Activated CD8-positive, alpha-beta memory T cell treated with anti-CD3 and anti-CD28 coated beads, Interleukin-2, amount 10 ng/mL, durations not matched to agents 7 days and 5 days (primary cell): Measurements from ENCODE around the gene SGCA. TPM values are rescaled to one million over a fixed set of nuclear protein-coding genes. Genes with fewer than 3 reads are reported as not detected.

Experiments used
- ATAC-seq: fragments of 150-1000 bp; cut with Tn5 transposase; one replicate; pipeline ENCODE4 v1.10.0; 2021; ENCODE audit warnings: moderate library complexity
- CTCF ChIA-PET: fragments of 350-600 bp; sonication (Branson Sonifier 250); formaldehyde crosslinking; loops from one replicate; lab custom pipeline; 2021; ENCODE audit warnings: antibody characterized with exemption; lab: Charles Lee
- DNase-seq: peaks from one replicate; pipeline ENCODE4 v3.0.0-alpha.2; 2020
- H3K27ac Mint-ChIP-seq: one replicate; pipeline ENCODE4 v1.8.0; 2021; ENCODE audit warnings: mild to moderate bottlenecking, mixed read lengths
- H3K27me3 Mint-ChIP-seq: one replicate; pipeline ENCODE4 v1.8.0; 2021; ENCODE audit warnings: mixed read lengths
- H3K36me3 Mint-ChIP-seq: one replicate; pipeline ENCODE4 v1.8.0; 2021; ENCODE audit warnings: mild to moderate bottlenecking, mixed read lengths
- H3K4me1 Mint-ChIP-seq: one replicate; pipeline ENCODE4 v1.8.0; 2021; ENCODE audit warnings: mixed read lengths
- H3K4me3 Mint-ChIP-seq: one replicate; pipeline ENCODE4 v1.8.0; 2021; ENCODE audit warnings: mild to moderate bottlenecking, moderate library complexity, mixed read lengths
- H3K9me3 Mint-ChIP-seq: one replicate; pipeline ENCODE4 v1.8.0; 2022; ENCODE audit warnings: low read depth, mixed read lengths
- total RNA-seq, 2 experiments: library from RNA; stranded (reverse); gene quantifications; one replicate each; pipeline ENCODE4 v1.2.3, GENCODE V29; 2021

Gene SGCA
- total RNA-seq, 2 experiments from 2014 or later, result 0.23 TPM; not detected in 1

DNA sequence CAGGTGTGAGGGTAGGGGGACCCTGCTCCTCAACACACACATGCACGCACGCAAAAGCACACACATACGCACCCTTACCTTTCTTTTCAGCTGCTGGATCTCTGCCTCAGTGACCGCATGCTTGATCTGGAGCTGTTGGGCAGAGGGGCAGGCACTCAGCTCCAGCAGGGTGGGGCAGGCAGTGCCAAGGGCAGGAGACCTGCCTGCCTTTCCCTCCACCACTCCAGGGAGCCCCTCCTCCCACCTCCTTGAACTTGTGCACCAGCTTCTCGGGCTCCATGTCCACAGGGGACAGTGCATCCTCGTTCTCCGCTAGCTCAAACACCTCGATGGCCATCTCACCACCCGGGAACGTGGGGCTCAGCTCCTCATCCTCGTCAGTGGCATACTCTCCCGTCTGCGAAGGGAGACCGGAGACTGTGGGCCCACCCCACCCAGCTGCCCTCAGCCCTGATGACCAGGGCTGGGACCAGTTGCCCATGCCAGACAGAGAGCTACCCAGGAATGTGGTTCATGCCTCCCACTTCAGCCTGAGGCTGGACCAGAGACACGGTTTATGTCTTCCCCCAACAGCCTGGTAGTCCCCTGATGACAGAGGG, 26.5 kb upstream of the SGCA start:
- Mint-ChIP-seq H3K27ac (no peak overlapping the region), H3K4me1 (peaks cover 44% of the 10 kb centered on the region), H3K36me3 (peaks cover 67% of the 10 kb centered on the region), H3K9me3 (no peaks in the 10 kb centered on the region), H3K27me3 (no peaks in the 10 kb centered on the region), H3K4me3 (no peak overlapping the region)
- CTCF ChIA-PET, result interaction anchor here (0.6 to 5.5 kb wide), 18 partner anchors 9 to 309 kb away, joined by 3 to 66 read pairs (median 6); partner anchors contain the start of genes PPP1R9B and SAMD14
- ATAC-seq (no peak), DNase-seq (no peak)

- H3K4me1 Mint-ChIP-seq, result peaks cover 49% of the 10 kb centered on the region
- H3K4me3 Mint-ChIP-seq, result peak overlapping the region; percentile 12
- peak overlapping the region; percentile 79 for H3K27ac Mint-ChIP-seq
- H3K36me3 Mint-ChIP-seq, result peaks cover 72% of the 10 kb centered on the region
- no peaks in the 10 kb centered on the region for H3K27me3 Mint-ChIP-seq
- H3K9me3 Mint-ChIP-seq, result no peaks in the 10 kb centered on the region
- peak; percentile 88 for DNase-seq
- ATAC-seq, result peak; percentile 88
- CTCF ChIA-PET, result interaction anchor here (0.9 to 5.5 kb wide), 18 partner anchors 9 to 257 kb away, joined by 3 to 66 read pairs (median 6); partner anchors contain the start of genes LRRC59, PPP1R9B, SAMD14 and TMEM92
These were observed 25.6 kb upstream of the SGCA start for GRCh38 chr17:50139950-50140885.

DNA sequence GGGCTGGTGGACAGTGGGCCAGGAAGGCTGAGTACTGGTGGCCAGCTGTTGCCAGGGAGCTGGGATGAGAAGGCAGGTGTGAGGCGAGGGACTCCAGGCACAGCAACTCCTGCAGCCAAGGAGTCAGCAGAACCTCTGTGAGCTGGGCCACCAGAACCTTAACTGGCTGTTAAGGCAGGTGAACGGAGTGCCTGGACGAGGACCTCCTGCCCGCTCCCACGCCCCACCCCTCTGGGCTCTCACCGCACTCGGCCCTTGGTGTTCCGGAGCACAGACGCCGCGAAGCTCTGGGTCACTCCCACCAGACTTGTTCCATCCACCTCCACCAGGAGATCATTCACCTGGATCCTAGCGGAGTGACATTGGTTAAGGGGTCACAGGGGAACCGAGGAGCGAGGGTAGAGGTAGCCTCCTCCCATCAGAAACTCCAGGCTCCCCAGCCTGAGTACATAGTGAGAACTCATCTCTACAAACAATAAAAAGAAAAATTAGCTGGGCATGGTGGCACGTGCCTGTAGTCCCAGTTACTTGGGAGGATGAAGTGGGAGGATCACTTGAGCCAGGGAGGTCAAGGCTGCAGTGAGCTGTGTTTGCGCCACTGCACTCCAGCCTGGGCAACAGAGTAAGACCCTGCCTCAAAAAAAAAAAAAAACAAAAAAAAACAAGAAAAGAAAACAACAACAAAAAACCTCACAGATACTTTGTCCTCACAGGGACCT, 24.6 kb upstream of the SGCA start:
- H3K9me3 Mint-ChIP-seq, result no peaks in the 10 kb centered on the region
- ATAC-seq (no peak), DNase-seq (no peak)
- peaks cover 57% of the 10 kb centered on the region for H3K4me1 Mint-ChIP-seq
- CTCF ChIA-PET, result interaction anchor here (1.1 to 5.5 kb wide), 15 partner anchors 9 to 256 kb away, joined by 3 to 66 read pairs (median 5); partner anchors contain the start of genes LRRC59, PDK2, PPP1R9B and SAMD14
- peaks cover 74% of the 10 kb centered on the region for H3K36me3 Mint-ChIP-seq
- peak overlapping the region; percentile 30 for H3K4me3 Mint-ChIP-seq
- H3K27ac Mint-ChIP-seq, result peak overlapping the region; percentile 85
- no peaks in the 10 kb centered on the region for H3K27me3 Mint-ChIP-seq

DNA sequence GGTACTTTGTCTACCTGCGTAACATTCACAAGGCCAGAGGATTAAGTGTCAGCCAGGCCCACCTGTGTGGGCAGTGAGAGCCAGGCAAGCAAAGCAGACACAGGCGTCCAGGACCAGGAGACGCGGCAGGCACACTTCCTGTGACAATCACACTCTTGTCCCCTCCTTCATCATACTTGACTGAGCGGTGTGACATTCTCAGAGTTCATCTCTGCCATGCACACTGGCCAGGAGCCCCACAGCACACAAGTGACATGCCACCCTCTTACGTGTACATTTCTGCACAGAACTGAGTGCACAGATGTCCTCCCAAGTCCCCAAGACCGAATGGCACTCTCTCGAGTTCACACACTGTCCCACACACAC, 24.1 kb upstream of the SGCA start:
- H3K4me1 Mint-ChIP-seq, result peaks cover 62% of the 10 kb centered on the region
- DNase-seq, result no peak
- ATAC-seq, result no peak
- H3K36me3 Mint-ChIP-seq, result peaks cover 69% of the 10 kb centered on the region
- peak overlapping the region; percentile 30 for H3K4me3 Mint-ChIP-seq
- no peaks in the 10 kb centered on the region for H3K27me3 Mint-ChIP-seq
- no peaks in the 10 kb centered on the region for H3K9me3 Mint-ChIP-seq
- peak overlapping the region; percentile 85 for H3K27ac Mint-ChIP-seq
- CTCF ChIA-PET, result interaction anchor here (1.1 to 5.5 kb wide), 8 partner anchors 8 to 133 kb away, joined by 3 to 66 read pairs (median 20); partner anchors contain the start of genes PDK2, PPP1R9B, SAMD14 and TMEM92

DNA sequence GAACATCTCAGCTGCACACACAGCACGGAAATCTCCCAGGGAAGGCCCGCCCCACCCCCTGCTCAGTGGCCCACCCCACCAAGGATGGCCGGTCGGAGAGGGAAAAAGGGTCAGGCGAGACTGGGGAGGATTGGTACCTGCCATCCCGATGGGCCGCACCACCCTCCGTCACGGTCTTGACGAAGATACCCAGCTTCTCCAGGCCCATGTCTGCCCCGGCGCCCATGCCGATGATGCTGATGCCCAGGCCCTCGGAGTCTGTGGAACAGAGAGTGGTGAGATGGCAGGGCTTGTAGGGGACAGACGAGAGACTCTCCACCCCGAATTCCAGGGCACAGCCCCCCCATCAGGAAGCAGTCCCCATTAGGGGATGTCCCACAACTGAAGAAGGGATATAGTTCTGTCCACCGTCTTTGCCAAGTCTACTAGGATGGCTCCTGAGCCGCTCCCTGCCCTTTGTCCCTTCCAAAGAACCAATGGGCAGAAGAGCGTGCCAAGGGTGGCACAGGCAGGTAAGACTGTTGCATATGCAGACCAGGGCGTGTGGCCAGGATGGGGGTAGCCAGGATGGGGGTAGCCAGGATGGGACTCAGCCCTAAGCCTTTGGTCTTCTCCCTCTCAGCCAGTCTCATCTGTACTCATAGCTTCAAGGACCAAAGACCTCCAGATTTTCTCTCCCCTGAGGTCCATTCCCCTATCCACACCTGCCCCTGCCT, 22.2 kb upstream of the SGCA start:
- CTCF ChIA-PET, result interaction anchor here (5.5 kb wide), 1 partner anchor 18 kb away, joined by 66 read pairs; no protein-coding TSS in a partner anchor
- Mint-ChIP-seq H3K4me3 (no peak overlapping the region), H3K27ac (peak overlapping the region; percentile 47)

GRCh38 chr17:50144355-50144754, 21.4 kb upstream of the SGCA start:
- H3K27me3 Mint-ChIP-seq, result no peaks in the 10 kb centered on the region
- H3K27ac Mint-ChIP-seq, result peak overlapping the region; percentile 47
- DNase-seq (no peak), ATAC-seq (no peak)
- CTCF ChIA-PET, result interaction anchor here (0.8 to 2.4 kb wide), 4 partner anchors 10 to 56 kb away, joined by 3 to 5 read pairs (median 4); partner anchors contain the start of gene SAMD14
- H3K4me3 Mint-ChIP-seq, result no peak overlapping the region
- H3K9me3 Mint-ChIP-seq, result no peaks in the 10 kb centered on the region
- peaks cover 69% of the 10 kb centered on the region for H3K4me1 Mint-ChIP-seq
- peaks cover 57% of the 10 kb centered on the region for H3K36me3 Mint-ChIP-seq

More for the DNA sequence above, 22.2 kb upstream of the SGCA start:
- Mint-ChIP-seq H3K36me3 (peaks cover 61% of the 10 kb centered on the region), H3K9me3 (no peaks in the 10 kb centered on the region), H3K4me1 (peaks cover 70% of the 10 kb centered on the region), H3K27me3 (no peaks in the 10 kb centered on the region)
- ATAC-seq (no peak), DNase-seq (no peak)

- Mint-ChIP-seq H3K4me1 (peaks cover 65% of the 10 kb centered on the region), H3K4me3 (no peak overlapping the region), H3K9me3 (no peaks in the 10 kb centered on the region), H3K27ac (peak overlapping the region; percentile 25), H3K27me3 (no peaks in the 10 kb centered on the region), H3K36me3 (peaks cover 51% of the 10 kb centered on the region)
- CTCF ChIA-PET, result interaction anchor here (0.8 to 3.6 kb wide), 11 partner anchors 9 to 57 kb away, joined by 3 to 18 read pairs (median 4); partner anchors contain the start of gene SAMD14
- no peak for DNase-seq
- ATAC-seq, result no peak
These were observed 20.8 kb upstream of the SGCA start for GRCh38 chr17:50144845-50145531.

DNA sequence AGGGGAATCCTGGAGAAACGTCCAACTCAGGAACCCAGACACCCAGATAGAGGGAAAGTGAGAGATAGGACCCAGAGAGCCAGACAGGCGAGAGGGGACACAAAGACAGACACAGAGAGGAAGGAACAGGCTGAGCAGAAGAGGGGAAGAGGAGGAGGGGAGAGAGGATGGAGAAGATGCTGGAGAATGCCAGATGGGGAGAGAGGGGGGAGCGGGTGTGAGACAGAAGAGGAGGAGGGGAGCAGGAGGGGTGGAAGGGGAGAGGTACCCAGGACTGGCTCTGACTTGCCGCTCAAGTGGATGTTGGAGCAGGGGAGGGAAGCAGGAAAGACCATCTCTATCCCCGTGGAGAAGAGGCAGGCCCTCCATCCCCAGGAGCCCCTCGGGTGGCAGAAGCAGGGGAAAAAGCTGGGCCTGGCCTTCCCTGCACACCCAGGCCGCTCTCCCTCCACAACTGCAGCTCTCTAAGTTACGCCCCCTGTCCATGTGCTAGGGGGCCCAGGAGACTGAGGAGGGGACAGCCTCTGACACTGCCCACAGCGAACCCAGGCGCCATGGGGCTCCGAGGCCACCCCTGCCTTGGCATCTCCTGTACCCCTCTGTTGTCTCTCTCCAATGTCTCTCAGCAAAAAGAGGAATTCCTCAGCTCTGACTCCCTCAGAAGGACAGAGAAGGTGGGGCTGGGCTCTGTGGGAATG, 20.1 kb upstream of the SGCA start:
- CTCF ChIA-PET, result interaction anchor here (0.9 to 3.6 kb wide), 10 partner anchors 12 to 58 kb away, joined by 3 to 18 read pairs (median 4); no protein-coding TSS in a partner anchor
- Mint-ChIP-seq H3K27me3 (no peaks in the 10 kb centered on the region), H3K36me3 (peaks cover 48% of the 10 kb centered on the region), H3K4me1 (peaks cover 58% of the 10 kb centered on the region), H3K4me3 (no peak overlapping the region), H3K9me3 (no peaks in the 10 kb centered on the region), H3K27ac (peak overlapping the region; percentile 25)
- DNase-seq (no peak), ATAC-seq (no peak)

DNA sequence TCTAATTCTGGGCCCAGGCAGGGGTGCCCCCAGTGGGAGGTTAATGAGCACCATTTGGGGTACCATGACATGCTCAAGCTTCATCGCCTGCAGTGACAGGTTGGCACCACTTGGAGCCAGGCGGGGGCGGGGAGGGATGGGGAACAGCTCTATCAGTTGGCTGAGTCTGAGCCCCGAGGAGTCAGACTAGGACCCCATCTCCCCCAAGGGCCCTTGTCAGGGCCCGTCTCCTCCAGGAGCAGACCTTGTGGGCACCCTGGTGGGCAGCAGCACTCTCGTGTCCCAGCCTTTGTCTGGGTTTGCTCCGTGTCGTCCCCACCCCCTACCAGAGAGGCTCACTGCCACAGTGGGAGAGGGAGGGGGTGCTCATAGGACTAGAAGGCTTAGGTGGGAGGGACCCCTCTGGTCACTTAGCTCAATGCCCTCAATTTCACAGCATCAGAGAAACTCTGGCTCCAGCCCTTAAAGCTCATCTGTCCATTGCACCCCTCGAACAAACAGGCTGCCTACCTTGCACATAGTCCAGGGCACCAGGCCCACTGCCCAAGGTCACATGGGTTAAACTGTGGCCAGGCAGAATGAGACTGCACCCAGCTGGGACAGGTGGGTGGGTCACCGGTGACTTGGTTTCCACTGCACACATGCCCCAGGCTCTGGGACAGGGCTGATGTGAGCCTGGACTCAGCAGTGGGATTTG, 19.4 kb upstream of the SGCA start:
- H3K4me3 Mint-ChIP-seq, result peak overlapping the region; percentile 80
- ATAC-seq (no peak), DNase-seq (no peak)
- H3K36me3 Mint-ChIP-seq, result peaks cover 42% of the 10 kb centered on the region
- H3K9me3 Mint-ChIP-seq, result no peaks in the 10 kb centered on the region
- CTCF ChIA-PET, result interaction anchor here (0.7 to 3.6 kb wide), 11 partner anchors 11 to 59 kb away, joined by 3 to 18 read pairs (median 4); no protein-coding TSS in a partner anchor
- H3K4me1 Mint-ChIP-seq, result peaks cover 52% of the 10 kb centered on the region
- peak overlapping the region; percentile 80 for H3K27ac Mint-ChIP-seq
- H3K27me3 Mint-ChIP-seq, result no peaks in the 10 kb centered on the region

DNA sequence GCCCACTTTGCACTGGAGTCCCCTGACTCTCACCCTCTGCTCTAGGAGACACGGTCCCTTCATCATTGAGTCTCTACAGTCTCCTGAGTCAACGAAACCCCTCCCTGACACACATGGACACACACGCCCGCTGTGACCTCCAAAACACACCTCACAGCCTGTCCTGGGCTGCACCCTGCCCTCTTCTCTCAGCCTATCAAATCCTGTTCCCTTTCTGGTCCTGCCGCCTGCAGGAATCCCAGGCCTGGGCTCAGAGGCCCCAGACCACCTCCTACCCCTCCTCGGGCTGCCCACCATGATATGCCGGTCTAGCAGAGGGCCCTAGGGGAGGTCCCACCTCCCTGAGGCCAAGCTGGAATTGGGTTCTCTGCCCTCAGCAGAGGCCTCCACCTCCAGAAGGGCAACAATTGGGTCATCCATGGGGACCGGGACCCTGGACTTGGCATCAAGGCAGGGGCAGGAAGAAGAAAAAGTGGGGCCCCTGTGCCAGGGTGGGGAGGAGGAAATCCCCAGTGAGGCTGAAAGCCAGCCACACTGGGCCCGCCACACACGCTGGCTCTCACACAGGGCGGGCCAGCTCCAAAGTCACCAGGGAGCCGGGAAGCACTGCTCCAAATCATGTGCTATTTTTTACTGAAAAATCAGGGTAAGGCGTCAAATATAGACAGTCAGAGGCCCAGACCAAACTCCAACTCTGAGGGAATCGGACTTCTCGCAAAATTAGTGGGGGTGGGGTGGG, 18.7 kb upstream of the SGCA start:
- ATAC-seq (no peak), DNase-seq (no peak)
- Mint-ChIP-seq H3K27ac (peak overlapping the region; percentile 80), H3K9me3 (no peaks in the 10 kb centered on the region), H3K4me3 (peak overlapping the region; percentile 80), H3K36me3 (peaks cover 36% of the 10 kb centered on the region), H3K27me3 (no peaks in the 10 kb centered on the region), H3K4me1 (peaks cover 51% of the 10 kb centered on the region)
- CTCF ChIA-PET, result interaction anchor here (0.7 to 6.2 kb wide), 10 partner anchors 7 to 53 kb away, joined by 3 to 81 read pairs (median 10); no protein-coding TSS in a partner anchor
